ENCODE measurements around the gene CEP120.

- TF ChIP-seq CTCF (IDR thresholded peaks at IDR 0.05) (no peak), POLR2A (IDR thresholded peaks at IDR 0.05) (no peak)
Observed at GRCh38 chr5:123433596-123433995, 10.4 kb upstream of the CEP120 start.
